Panc1 (cell line): Measurements from ENCODE around the gene WDR47. TPM values are rescaled to one million over a fixed set of nuclear protein-coding genes. Genes with fewer than 3 reads are reported as not detected.

Experiments
- ATAC-seq: fragments of 200-7000 bp; cut with Tn5 transposase; 2 replicates; pipeline ENCODE4 v1.9.1; 2020; ENCODE audit warnings: mild to moderate bottlenecking, moderate library complexity
- BruUV-seq: library from RNA; stranded (reverse); fragments of 400-500 nt; replicated peaks from 2 replicates; lab custom pipeline; 2021; lab: Mats Ljungman, UMichigan
- CTCF ChIA-PET: fragments of 300-600 bp; sonication (Branson Sonifier 250); formaldehyde crosslinking; loops from one replicate; lab custom pipeline; 2022; ENCODE audit warnings: antibody characterized with exemption; lab: Charles Lee
- POLR2A ChIA-PET: fragments of 300-600 bp; sonication (Branson Sonifier 250); formaldehyde crosslinking; loops from one replicate; lab custom pipeline; 2022; ENCODE audit warnings: antibody characterized with exemption; lab: Charles Lee
- DNase-seq: peaks from one replicate; pipeline ENCODE4 v3.0.0-alpha.2; 2010; ENCODE audit warnings: low read depth, low spot score
- H3K27ac ChIP-seq: 2 replicates; pipeline ENCODE4 v1.5.1; 2011; ENCODE audit warnings: mild to moderate bottlenecking, low read length, inconsistent platforms
- H3K27me3 ChIP-seq: fragments of 200-500 bp; sonication (Bioruptor generic); 2 replicates; pipeline ENCODE4 v1.6.0; 2014; ENCODE audit warnings: low read length, inconsistent platforms; ENCODE audit not compliant: control insufficient read depth, insufficient read depth
- H3K36me3 ChIP-seq: fragments of 200-500 bp; sonication (Bioruptor generic); 2 replicates; pipeline ENCODE4 v1.5.1; 2014; ENCODE audit warnings: inconsistent platforms, mild to moderate bottlenecking, low read length, moderate library complexity; ENCODE audit not compliant: control insufficient read depth, insufficient read depth
- H3K4me1 ChIP-seq: 2 replicates; pipeline ENCODE4 v1.5.1; 2011; ENCODE audit warnings: inconsistent platforms, mild to moderate bottlenecking, low read length, moderate library complexity; ENCODE audit not compliant: control insufficient read depth, insufficient read depth
- H3K4me3 ChIP-seq, 2 experiments: 2 replicates each; pipeline ENCODE4 v1.5.1; 2011 to 2012; ENCODE audit warnings: low read depth in 2 of 2, low read length in 2 of 2, mild to moderate bottlenecking in 2 of 2, inconsistent platforms in 1 of 2, moderate library complexity in 1 of 2
- H3K9me3 ChIP-seq: fragments of 200-500 bp; sonication (Bioruptor generic); 2 replicates; pipeline ENCODE4 v1.5.1; 2014; ENCODE audit warnings: low read depth, mild to moderate bottlenecking, inconsistent platforms, low read length, moderate library complexity; ENCODE audit not compliant: control insufficient read depth, insufficient read depth
- CTCF ChIP-seq: fragments of 450-650 bp; IDR thresholded peaks from 2 replicates; pipeline ENCODE4 v1.5.1; 2017; ENCODE audit warnings: mild to moderate bottlenecking
- POLR2AphosphoS5 ChIP-seq: IDR thresholded peaks from 2 replicates; pipeline ENCODE4 v1.6.1; 2012; ENCODE audit warnings: mild to moderate bottlenecking, low read depth, low read length, moderate library complexity
- REST ChIP-seq, 2 experiments: IDR thresholded peaks; 2 replicates each; pipeline ENCODE4 v1.6.1; 2011 to 2012; ENCODE audit warnings: low read depth in 2 of 2, control low read depth in 1 of 2, low read length in 1 of 2, mild to moderate bottlenecking in 1 of 2, moderate library complexity in 1 of 2; ENCODE audit not compliant: insufficient read depth in 1 of 2
- SIN3A ChIP-seq: IDR thresholded peaks from 2 replicates; pipeline ENCODE4 v1.6.1; 2012; ENCODE audit warnings: low read depth, mild to moderate bottlenecking, low read length, moderate library complexity, borderline replicate concordance; ENCODE audit not compliant: insufficient read depth
- TCF7L2 ChIP-seq: IDR thresholded peaks from 2 replicates; pipeline ENCODE4 v1.6.1; 2011; ENCODE audit warnings: mild to moderate bottlenecking, low read depth, low read length, inconsistent platforms
- in situ Hi-C: cut with HindIII; loops from 2 replicates; pipeline ENCODE4 v1.10.0; 2016; ENCODE audit warnings: low sequenced_read_pairs, low pct_unique_long_range_greater_than_20kb
- intact Hi-C: fragments of 100-400 bp; cut with micrococcal nuclease; formaldehyde crosslinking; loops from one replicate; pipeline ENCODE4 v1.10.0; 2022; ENCODE audit not compliant: unreplicated experiment
- total RNA-seq: library from RNA; stranded (reverse); gene quantifications from one replicate; pipeline ENCODE4 v1.2.1, GENCODE V29; 2021; ENCODE audit not compliant: unreplicated experiment

Gene WDR47
- total RNA-seq, 1 experiment from 2014 or later, result 9.6 TPM

GRCh38 chr1:109065137-109065536 is 23.2 kb upstream of the WDR47 start:
- H3K27me3 ChIP-seq, result no peaks in the 10 kb centered on the region
- DNase-seq, result no peak
- H3K4me1 ChIP-seq, result no peaks in the 10 kb centered on the region
- in situ Hi-C loops (no loop called here), intact Hi-C loops (no loop called here)
- H3K9me3 ChIP-seq, result no peaks in the 10 kb centered on the region
- H3K4me3 ChIP-seq, result no peak overlapping the region
- BruUV-seq, result no TSS peak
- peaks cover 7% of the 10 kb centered on the region; the same call in 1 of the 2 replicates for H3K36me3 ChIP-seq
- H3K27ac ChIP-seq, result no peak overlapping the region
- TF ChIP-seq TCF7L2 (no peak), CTCF (no peak), POLR2AphosphoS5 (no peak), SIN3A (no peak), REST (IDR thresholded peaks at IDR 0.05; ENCODE audit: insufficient read depth in 1 of 2, low read depth in 2 of 2, low read length in 1 of 2) (no peak)
- POLR2A ChIA-PET, result interaction anchor here (0.6 kb wide), 1 partner anchor 149 kb away, joined by 4 read pairs; the partner anchor contains the start of gene SARS1
- ATAC-seq, result no peak
- CTCF ChIA-PET, result no interaction called here

GRCh38 chr1:109061183-109061582 is 19.3 kb upstream of the WDR47 start:
- no TSS peak for BruUV-seq
- intact Hi-C loops, result no loop called here
- POLR2A ChIA-PET, result no interaction called here

More at GRCh38 chr1:109061183-109061582, 19.3 kb upstream of the WDR47 start:
- no peak for ATAC-seq
- TF ChIP-seq REST (IDR thresholded peaks at IDR 0.05; ENCODE audit: insufficient read depth in 1 of 2, low read depth in 2 of 2, low read length in 1 of 2), result no peak
- no peak for TF ChIP-seq CTCF
- no peak for TF ChIP-seq POLR2AphosphoS5
- no peak for TF ChIP-seq SIN3A
- no peak for TF ChIP-seq TCF7L2
- no peaks in the 10 kb centered on the region for H3K27me3 ChIP-seq
- H3K4me3 ChIP-seq, result no peak overlapping the region
- H3K9me3 ChIP-seq, result no peaks in the 10 kb centered on the region
- CTCF ChIA-PET, result no interaction called here
- no peak for DNase-seq
- H3K27ac ChIP-seq, result no peak overlapping the region
- H3K36me3 ChIP-seq, result peaks cover 7% of the 10 kb centered on the region; the same call in 1 of the 2 replicates
- no peaks in the 10 kb centered on the region for H3K4me1 ChIP-seq
- in situ Hi-C loops, result no loop called here
